Liver (tissue), 9 donors: ENCODE results near the gene FGFBP2. TPM values are rescaled to one million over a fixed set of nuclear protein-coding genes. Genes with fewer than 3 reads are reported as not detected.

Experiments used
- DNase-seq: peaks from one replicate; pipeline ENCODE4 v3.0.0-alpha.2; 2017; ENCODE audit warnings: low spot score
- H3K27ac ChIP-seq, 2 donors: one replicate each; pipeline ENCODE4 v1.7.0; 2013; ENCODE audit warnings: inconsistent platforms in 2 of 2, low read length in 2 of 2, control low read depth in 1 of 2, low read depth in 1 of 2, mild to moderate bottlenecking in 1 of 2
- H3K27me3 ChIP-seq, 4 donors: one replicate each; pipeline versions ENCODE4 v1.6.1 to v1.7.0; 2013; ENCODE audit warnings: low read length in 3 of 4, inconsistent platforms in 1 of 4, mild to moderate bottlenecking in 1 of 4, moderate library complexity in 1 of 4; ENCODE audit not compliant: control insufficient read depth in 4 of 4, insufficient read depth in 4 of 4
- H3K36me3 ChIP-seq, 4 donors: one replicate each; pipeline versions ENCODE4 v1.6.1 to v1.7.0; 2013; ENCODE audit warnings: low read length in 3 of 4, mild to moderate bottlenecking in 3 of 4, low read depth in 1 of 4, moderate library complexity in 1 of 4; ENCODE audit not compliant: control insufficient read depth in 4 of 4, insufficient read depth in 3 of 4
- H3K4me1 ChIP-seq, 4 donors: one replicate each; pipeline versions ENCODE4 v1.6.1 to v1.7.0; 2013; ENCODE audit warnings: low read length in 3 of 4, mild to moderate bottlenecking in 3 of 4, moderate library complexity in 1 of 4; ENCODE audit not compliant: control insufficient read depth in 4 of 4, insufficient read depth in 4 of 4
- H3K4me3 ChIP-seq, 3 donors: one replicate each; pipeline versions ENCODE4 v1.6.1 to v1.7.0; 2013; ENCODE audit warnings: low read length in 3 of 3, control low read depth in 1 of 3, low read depth in 1 of 3, mild to moderate bottlenecking in 1 of 3
- H3K9ac ChIP-seq, 2 donors: one replicate each; pipeline ENCODE4 v1.7.0; 2013; ENCODE audit warnings: low read length in 2 of 2, mild to moderate bottlenecking in 2 of 2, moderate library complexity in 2 of 2, control low read depth in 1 of 2, low read depth in 1 of 2
- H3K9me3 ChIP-seq, 4 donors: one replicate each; pipeline versions ENCODE4 v1.6.1 to v1.7.0; 2013; ENCODE audit warnings: low read length in 3 of 4; ENCODE audit not compliant: control insufficient read depth in 4 of 4
- EGR1 ChIP-seq, 2 donors: IDR thresholded peaks; 2 replicates each; pipeline ENCODE4 v1.6.1; 2016 to 2018; ENCODE audit warnings: antibody characterized with exemption in 2 of 2, low read depth in 2 of 2
- FOXA2 ChIP-seq: IDR thresholded peaks from 2 replicates; pipeline ENCODE4 v1.6.1; 2016; ENCODE audit warnings: antibody characterized with exemption
- HNF4A ChIP-seq, 2 donors: conservative IDR thresholded peaks; 2 replicates each; pipeline ENCODE4 v1.6.1; 2016; ENCODE audit warnings: antibody characterized with exemption in 2 of 2, mild to moderate bottlenecking in 2 of 2
- HNF4G ChIP-seq: IDR thresholded peaks from 2 replicates; pipeline ENCODE4 v1.6.1; 2016; ENCODE audit warnings: antibody characterized with exemption
- JUND ChIP-seq, 2 donors: IDR thresholded peaks; 2 replicates each; pipeline ENCODE4 v1.6.1; 2016; ENCODE audit warnings: antibody characterized with exemption in 2 of 2
- NR2F2 ChIP-seq: IDR thresholded peaks from 2 replicates; pipeline ENCODE4 v1.6.1; 2016; ENCODE audit warnings: antibody characterized with exemption
- RAD21 ChIP-seq, 2 donors: IDR thresholded peaks; 2 replicates each; pipeline ENCODE4 v1.6.1; 2016; ENCODE audit warnings: antibody characterized with exemption in 2 of 2, mild to moderate bottlenecking in 2 of 2
- REST ChIP-seq: IDR thresholded peaks from 2 replicates; pipeline ENCODE4 v1.6.1; 2016; ENCODE audit warnings: antibody characterized with exemption, mild to moderate bottlenecking
- RXRA ChIP-seq, 2 donors: IDR thresholded peaks; 2 replicates each; pipeline ENCODE4 v1.6.1; 2017 to 2018; ENCODE audit warnings: antibody characterized with exemption in 2 of 2, mild to moderate bottlenecking in 1 of 2
- WGBS: extraction: QIAGEN DNeasy Blood & Tissue Kit; methylation state at CpG from one replicate; pipeline ENCODE4 v1.1.7; 2013; 5-methylcytosine and 5-hydroxymethylcytosine counted together
- polyA plus RNA-seq, 2 donors: library from polyadenylated mRNA; stranded (reverse) in 1 of 2; unstranded in 1 of 2; fragments of 200-250 nt in 1 of 2; fragments of >200 nt in 1 of 2; fragmentation: Nextera tagmentation in 1 of 2; extraction: Ambion mirVana in 1 of 2; gene quantifications; one replicate each; pipeline versions ENCODE4 v1.2.1 to v1.2.3, GENCODE V29; 2013 to 2015
- total RNA-seq, 2 donors: library from RNA; depleted of rRNA; stranded (reverse); fragments of >200 nt; gene quantifications; one replicate each; pipeline ENCODE4 v1.2.3, GENCODE V29; 2014
- TF ChIP-seq, protein P1 (sequence below): fragments of 150-350 bp; IDR thresholded peaks from 2 replicates; pipeline ENCODE4 v1.5.1; 2017; ENCODE audit warnings: improper control_type of control experiment, low read depth, low read length; ENCODE audit not compliant: missing input control
- donor health status: healthy.
- donor health status: healthy.
- donor health status: healthy.
- donor health status: healthy.
- donor health status: healthy.

FGFBP2 gene
- total RNA-seq (under 1 TPM in 1 of 2 donors, not detected in 1; 0.25 TPM), polyA plus RNA-seq (under 1 TPM; 0.14 to 0.60 TPM)

GRCh38 chr4:15963001-15963451 lies at the start of gene FGFBP2:
FGFBP2 (minus strand) TSS chr4:15963175; CDS start chr4:15963129, 46 bp downstream.
- H3K4me3 ChIP-seq: no peak within 1 kb of the TSS
- no peaks in the 10 kb centered on the region for H3K4me1 ChIP-seq
- no peak within 1 kb of the TSS for H3K27ac ChIP-seq
- peak; percentile 53 for DNase-seq
- peaks cover 0 to 2% (median 0%) of the 10 kb centered on the region in 4 donors for H3K9me3 ChIP-seq
- WGBS: 45% methylated on average over 9 of the region's 9 CpGs
- H3K9ac ChIP-seq: no peak within 1 kb of the TSS
- no peaks in the 10 kb centered on the region for H3K36me3 ChIP-seq
- no peaks in the 10 kb centered on the region for H3K27me3 ChIP-seq
- no peak for TF ChIP-seq HNF4G
- TF ChIP-seq RAD21 (IDR thresholded peaks at IDR 0.05): peak; percentile 34 to 47

DNA sequence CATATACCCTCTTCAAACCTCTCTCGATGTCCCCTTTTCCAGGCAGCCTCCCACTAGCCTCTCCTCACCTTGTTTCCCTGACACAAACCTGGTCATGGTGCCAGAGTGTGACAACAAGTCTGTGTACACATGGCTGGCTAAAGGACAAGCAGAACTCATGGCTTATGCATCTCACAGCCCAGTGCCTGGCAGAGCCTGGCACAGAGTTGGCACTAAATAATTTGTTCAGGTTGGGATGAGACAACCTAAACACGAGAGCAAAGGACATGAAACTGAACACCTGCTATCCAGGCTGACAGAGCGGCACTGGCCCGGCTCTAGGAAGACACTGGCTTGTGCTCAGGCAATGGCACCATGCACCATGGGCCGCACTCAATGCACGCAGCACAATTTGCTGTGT lies 48.2 kb upstream of the FGFBP2 start:
- Histone ChIP-seq H3K27ac (no peak overlapping the region), H3K4me3 (no peak overlapping the region), H3K36me3 (no peaks in the 10 kb centered on the region), H3K4me1 (no peaks in the 10 kb centered on the region), H3K27me3 (no peaks in the 10 kb centered on the region), H3K9me3 (no peaks in the 10 kb centered on the region), H3K9ac (no peak overlapping the region)
- no peak for DNase-seq
- no peak for TF ChIP-seq EGR1 (IDR thresholded peaks at IDR 0.05; ENCODE audit: low read depth in 2 of 2)
- 79% methylated on average over 6 of the region's 6 CpGs for WGBS

GRCh38 chr4:16009153-16009552 lies 46.2 kb upstream of the FGFBP2 start:
- TF ChIP-seq, protein P1, sequence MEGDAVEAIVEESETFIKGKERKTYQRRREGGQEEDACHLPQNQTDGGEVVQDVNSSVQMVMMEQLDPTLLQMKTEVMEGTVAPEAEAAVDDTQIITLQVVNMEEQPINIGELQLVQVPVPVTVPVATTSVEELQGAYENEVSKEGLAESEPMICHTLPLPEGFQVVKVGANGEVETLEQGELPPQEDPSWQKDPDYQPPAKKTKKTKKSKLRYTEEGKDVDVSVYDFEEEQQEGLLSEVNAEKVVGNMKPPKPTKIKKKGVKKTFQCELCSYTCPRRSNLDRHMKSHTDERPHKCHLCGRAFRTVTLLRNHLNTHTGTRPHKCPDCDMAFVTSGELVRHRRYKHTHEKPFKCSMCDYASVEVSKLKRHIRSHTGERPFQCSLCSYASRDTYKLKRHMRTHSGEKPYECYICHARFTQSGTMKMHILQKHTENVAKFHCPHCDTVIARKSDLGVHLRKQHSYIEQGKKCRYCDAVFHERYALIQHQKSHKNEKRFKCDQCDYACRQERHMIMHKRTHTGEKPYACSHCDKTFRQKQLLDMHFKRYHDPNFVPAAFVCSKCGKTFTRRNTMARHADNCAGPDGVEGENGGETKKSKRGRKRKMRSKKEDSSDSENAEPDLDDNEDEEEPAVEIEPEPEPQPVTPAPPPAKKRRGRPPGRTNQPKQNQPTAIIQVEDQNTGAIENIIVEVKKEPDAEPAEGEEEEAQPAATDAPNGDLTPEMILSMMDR: no peak
- TF ChIP-seq HNF4A (conservative IDR thresholded peaks at IDR 0.05) (no peak), FOXA2 (no peak), RXRA (IDR thresholded peaks at IDR 0.05) (no peak), HNF4G (no peak), NR2F2 (no peak)
- 94% methylated on average over 4 of the region's 4 CpGs for WGBS
- H3K27me3 ChIP-seq: no peaks in the 10 kb centered on the region

DNA sequence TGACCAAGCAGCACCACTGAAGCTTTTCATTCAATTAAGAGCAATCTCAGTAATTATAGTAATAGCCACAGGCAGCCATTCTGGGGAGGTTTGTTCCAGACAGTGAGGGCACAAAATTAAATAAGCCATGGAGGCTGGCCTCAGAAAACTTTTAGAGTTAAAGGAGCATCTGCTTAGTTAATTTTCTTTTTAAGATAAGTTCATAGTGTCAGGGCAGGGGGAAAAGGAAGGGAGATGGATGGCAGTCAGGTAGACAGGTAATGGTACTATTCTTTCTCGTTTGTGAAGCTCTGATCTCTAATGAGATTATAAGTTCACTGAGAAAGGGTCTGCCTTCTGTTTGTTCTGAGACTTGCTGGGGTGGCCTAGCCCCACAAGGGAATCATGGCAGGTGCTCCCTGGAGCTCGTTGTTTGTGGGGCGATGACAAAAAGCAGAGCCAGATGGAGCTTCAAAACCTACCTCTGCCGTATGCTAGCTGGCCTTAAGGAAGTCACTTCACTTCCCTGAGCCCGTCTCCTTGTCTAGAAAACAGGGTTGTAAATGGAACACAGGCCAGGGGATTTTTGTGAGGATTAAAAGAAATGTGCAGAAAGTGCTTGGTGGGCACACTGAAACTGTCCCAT lies 44.6 kb upstream of the FGFBP2 start:
- Histone ChIP-seq H3K9me3 (no peaks in the 10 kb centered on the region), H3K27me3 (no peaks in the 10 kb centered on the region), H3K4me1 (no peaks in the 10 kb centered on the region), H3K9ac (no peak overlapping the region), H3K36me3 (no peaks in the 10 kb centered on the region), H3K4me3 (no peak overlapping the region), H3K27ac (no peak overlapping the region)
- 68% methylated on average over 5 of the region's 5 CpGs for WGBS
- TF ChIP-seq REST: no peak
- TF ChIP-seq JUND (IDR thresholded peaks at IDR 0.05): no peak
- TF ChIP-seq HNF4G: no peak
- TF ChIP-seq RXRA (IDR thresholded peaks at IDR 0.05): no peak
- TF ChIP-seq RAD21 (IDR thresholded peaks at IDR 0.05): no peak
- no peak for DNase-seq

More at GRCh38 chr4:16009153-16009552, 46.2 kb upstream of the FGFBP2 start:
- Histone ChIP-seq H3K4me1 (no peaks in the 10 kb centered on the region), H3K27ac (no peak overlapping the region), H3K36me3 (no peaks in the 10 kb centered on the region), H3K4me3 (no peak overlapping the region), H3K9ac (no peak overlapping the region), H3K9me3 (no peaks in the 10 kb centered on the region)
- DNase-seq: no peak
